ENCODE measurements around the gene COL5A1.

DNA sequence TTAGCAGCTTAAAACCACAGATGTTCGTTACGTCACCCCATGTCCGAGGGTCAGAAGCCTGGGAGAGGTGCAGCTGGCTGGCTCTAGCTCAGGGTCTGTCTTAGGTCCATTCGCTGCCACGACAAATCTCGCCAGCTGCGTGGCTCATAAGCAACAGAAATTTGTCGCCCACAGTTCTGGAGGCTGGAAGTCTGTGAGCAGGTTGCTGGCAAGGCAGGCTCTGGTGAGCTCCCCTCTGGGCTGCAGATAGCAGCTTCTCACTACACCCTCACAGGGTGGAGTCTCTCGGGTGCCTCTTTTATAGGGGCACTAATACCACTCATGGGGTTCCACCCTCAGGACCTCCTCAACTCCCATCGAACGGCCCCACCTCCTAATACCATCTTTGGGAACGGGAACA is 198.9 kb downstream of the COL5A1 start:
- TF ChIP-seq EP300 (IDR thresholded peaks at IDR 0.05) = no peak
- TF ChIP-seq, protein P1, sequence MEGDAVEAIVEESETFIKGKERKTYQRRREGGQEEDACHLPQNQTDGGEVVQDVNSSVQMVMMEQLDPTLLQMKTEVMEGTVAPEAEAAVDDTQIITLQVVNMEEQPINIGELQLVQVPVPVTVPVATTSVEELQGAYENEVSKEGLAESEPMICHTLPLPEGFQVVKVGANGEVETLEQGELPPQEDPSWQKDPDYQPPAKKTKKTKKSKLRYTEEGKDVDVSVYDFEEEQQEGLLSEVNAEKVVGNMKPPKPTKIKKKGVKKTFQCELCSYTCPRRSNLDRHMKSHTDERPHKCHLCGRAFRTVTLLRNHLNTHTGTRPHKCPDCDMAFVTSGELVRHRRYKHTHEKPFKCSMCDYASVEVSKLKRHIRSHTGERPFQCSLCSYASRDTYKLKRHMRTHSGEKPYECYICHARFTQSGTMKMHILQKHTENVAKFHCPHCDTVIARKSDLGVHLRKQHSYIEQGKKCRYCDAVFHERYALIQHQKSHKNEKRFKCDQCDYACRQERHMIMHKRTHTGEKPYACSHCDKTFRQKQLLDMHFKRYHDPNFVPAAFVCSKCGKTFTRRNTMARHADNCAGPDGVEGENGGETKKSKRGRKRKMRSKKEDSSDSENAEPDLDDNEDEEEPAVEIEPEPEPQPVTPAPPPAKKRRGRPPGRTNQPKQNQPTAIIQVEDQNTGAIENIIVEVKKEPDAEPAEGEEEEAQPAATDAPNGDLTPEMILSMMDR (IDR thresholded peaks at IDR 0.05) = no peak

Measured in tibial nerve (tissue), 4 donors.